ENCODE results near the gene SH3PXD2A.
"Not testable (repeated sequence)": the region's sequence is repeated elsewhere in the genome, so short reads cannot be mapped to it uniquely, and the experiment has no call there.

The SH3PXD2A gene

DNA sequence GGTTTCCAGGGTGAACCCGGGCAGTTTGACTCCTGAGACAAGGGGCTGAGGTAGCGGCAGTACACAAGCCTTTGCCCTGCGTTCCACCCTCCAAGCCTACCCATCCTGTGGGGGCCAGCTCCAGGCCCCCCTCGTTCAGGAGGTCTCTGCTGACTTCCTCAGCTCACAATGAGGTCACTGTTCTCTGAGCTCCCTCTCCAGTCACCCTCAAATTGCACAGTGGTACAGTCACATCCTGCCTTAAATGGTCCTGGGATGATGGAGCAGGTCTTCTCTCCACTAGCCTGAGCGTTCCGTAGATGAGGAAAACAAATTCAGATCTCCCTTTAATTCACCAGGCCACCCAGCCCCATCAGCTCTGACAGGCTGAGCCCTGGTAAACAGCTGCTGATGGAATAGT is 90.2 kb downstream of the SH3PXD2A start:
- DNase-seq (ENCODE audit: low read depth): no peak

DNA sequence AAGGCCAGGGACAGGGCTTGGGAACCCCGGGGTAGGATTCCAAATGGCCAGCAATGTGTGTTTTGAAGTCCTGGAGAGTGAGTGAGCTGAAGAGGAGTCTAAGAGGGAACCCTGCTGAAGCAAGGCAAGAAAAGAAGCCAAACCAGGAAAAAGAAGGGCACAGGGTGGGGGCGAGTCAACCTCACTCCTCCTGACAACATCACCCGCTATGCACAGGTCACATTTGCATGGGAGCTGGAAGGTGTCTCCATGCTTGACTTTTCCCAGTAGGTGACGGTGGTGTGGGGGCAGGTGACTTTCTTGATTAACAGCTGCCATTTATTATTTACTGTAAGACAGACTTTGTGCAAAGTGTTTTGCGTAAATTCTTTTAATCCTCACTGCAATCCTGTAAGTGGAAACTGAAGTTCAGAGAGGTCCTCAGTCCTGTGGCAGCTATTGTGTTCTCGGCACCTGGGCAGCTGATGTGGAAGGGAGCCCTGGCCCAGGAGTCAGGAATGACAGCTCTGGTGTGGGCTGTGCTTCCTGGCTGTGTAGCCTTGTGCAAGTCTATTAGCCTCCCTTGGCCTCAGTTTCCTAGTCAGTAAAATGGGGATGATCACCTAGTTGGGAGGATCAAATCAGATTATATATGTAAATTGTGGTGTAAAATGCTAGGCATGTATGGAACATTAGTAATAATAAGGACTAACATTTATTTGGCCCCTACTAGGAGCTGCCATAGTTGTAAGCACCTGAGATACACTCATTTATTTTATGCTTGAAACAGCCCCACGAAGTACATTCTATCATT is 90.9 kb downstream of the SH3PXD2A start:
- no peak for DNase-seq (ENCODE audit: low read depth)

DNA sequence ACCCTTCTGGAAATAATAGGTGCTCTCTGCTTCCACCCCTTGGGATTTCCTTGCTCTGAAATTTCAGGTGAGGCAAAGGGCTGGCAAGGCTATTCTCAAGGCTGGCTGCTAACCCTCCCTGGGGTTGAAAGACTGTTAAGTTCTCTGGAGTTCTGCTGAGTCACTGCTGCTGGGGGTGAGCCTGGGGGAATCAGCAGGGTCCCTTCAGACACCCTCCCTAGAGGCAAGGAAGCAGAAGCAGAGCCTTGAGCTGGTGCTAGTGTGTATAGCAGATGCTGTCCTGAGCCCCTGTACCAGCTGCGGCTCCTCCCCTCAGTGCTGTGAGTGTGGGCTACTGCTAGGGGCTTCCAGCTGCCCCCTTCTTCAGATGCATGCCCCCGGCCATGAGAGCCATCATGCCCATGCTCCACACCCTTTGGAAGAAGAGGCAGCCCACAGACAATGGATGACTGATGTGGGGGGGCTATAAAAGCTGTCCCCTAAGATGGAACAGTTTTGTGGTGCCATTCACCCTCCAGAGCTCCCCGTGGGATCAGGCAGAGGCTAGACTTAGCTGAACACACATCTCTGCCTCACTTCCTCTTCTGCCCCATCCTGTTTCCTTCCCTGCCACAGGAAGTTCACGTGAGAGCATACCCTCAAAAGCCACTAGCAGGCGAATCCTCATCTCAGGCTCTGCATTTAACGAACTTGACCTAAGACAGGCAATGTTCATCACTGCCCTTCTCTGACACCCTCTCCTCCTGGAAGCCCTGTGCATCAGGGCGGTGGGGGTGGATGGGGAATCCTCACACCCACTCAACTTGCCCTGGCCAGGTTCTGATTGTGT is 91.8 kb downstream of the SH3PXD2A start:
- DNase-seq (ENCODE audit: low read depth): no peak

DNA sequence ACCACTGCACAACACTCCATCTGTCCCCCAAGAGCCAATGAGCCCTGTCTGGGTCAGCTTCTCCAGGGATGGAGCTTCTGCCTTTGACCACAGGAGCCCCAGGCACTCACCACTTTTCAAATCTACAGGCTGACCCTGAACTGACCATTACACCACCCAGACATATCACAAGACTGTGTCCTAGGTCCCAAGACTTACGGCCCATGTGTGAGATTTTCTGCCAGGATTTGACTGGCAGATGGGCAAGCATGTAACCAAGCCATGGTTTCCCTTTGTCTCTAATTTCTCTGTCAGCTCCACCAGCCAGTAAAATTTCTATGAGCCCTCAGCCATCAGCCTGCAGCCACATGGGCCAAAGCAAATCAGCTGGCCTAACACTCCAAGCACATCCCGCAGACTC is 92.5 kb downstream of the SH3PXD2A start:
- no peak for DNase-seq (ENCODE audit: low read depth)

- DNase-seq (ENCODE audit: low read depth): no peak
These were observed 93.2 kb downstream of the SH3PXD2A start for GRCh38 chr10:103762162-103762561.

- no peak for DNase-seq (ENCODE audit: low read depth)
These were observed 94.1 kb downstream of the SH3PXD2A start for GRCh38 chr10:103761075-103761920.

GRCh38 chr10:103760233-103760632 is 95.1 kb downstream of the SH3PXD2A start:
- not testable (repeated sequence) for DNase-seq (ENCODE audit: low read depth)

DNA sequence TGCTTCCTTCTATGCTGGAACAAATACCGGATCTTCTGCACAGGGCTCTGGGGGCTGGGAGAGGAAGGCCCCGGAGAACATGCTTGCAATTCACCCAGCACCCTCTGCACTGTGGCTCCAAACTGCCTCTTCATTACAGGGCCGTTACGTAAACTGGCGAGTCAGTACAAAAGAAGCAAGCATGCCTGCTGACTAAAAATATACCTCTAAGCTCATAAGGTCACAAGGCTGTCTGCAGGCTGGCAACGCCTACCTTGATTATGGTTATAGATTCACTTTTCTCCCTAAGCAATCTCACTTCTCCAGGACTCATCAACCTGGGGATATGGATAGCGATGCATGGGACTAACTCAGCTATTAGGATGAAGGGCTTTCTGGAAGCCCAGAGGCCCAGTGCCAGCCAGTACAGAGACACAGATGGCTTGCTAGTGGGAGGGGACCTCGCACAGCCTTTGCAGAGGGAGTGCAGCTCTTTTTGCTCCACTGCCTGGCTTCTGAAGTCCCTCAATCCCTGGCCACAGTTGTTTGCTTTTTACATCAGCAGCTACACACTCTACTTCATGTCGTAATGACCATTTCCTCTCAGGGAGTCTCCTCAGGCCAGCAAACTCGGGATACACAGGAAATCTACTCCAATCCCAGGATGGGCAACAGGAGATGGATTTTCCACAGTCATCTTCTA is 96.1 kb downstream of the SH3PXD2A start:
- no peak for DNase-seq (ENCODE audit: low read depth)

- DNase-seq (ENCODE audit: low read depth): no peak
These were observed 97.1 kb downstream of the SH3PXD2A start for GRCh38 chr10:103758294-103758681.

DNA sequence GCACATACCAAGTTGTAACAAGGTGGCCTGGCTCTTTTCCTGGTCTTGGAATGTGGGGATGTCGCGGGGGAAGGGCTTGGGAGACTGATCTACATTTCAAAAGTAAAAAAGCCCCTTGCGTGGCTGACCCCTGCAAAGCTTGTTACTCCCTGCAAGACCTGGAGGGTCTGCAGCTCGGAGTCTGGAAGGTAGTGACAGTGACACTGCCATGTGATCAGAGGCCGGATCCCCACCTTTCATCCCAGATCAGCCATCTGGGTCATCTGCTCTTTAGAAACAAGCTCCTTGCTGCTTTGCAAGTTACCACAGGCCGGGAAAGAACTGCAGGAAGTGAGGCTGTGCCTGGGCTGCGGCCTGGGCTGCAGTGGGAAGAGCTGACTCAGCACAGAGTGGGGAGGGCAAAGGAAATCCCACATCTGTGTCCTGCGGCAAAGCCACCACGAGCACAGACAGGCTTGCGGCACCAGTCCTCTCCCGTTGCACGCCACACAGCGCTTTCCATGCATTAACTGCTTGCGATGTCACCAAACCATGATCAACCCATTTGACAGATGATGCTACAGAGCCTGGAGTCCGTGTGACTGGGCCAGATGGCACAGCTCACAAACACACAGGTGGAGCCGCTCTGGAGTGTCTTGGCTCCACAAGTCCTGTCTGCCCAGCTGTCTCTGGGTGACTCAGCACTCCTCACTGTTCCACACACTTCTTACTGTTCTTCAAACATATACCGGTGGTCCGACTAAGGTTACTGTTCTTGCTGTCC is 97.7 kb downstream of the SH3PXD2A start:
- DNase-seq (ENCODE audit: low read depth): peak; percentile 86

- no peak for DNase-seq (ENCODE audit: low read depth)
These were observed 99.0 kb downstream of the SH3PXD2A start for GRCh38 chr10:103756277-103756869.

DNA sequence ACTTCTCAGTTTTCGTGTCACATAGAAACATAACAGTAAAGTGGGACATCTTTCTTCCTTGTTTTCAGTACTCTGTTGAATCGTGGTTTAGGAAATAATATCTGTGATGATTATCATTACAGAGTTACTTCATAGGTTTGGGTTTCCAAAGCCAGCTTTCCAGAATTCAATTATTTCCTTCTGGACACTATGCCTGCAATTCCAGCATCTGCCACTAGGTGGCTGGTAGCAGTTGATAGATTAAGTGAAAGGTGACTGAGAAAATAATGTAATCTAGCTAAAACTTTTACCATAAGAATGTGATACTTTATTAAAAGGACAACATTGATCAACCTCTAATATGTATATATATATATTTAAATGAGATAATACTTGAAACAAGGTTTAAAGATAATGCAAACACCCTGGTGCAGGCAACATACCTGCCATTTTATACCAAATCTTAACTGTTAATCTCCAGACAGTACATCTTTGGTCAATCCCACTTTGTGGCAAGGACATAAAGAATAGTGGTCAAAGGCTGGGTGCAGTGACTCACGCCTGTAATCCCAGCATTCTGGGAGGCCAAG is 102.6 kb downstream of the SH3PXD2A start:
- DNase-seq (ENCODE audit: low read depth): no peak

- DNase-seq (ENCODE audit: low read depth): no peak
These were observed 103.6 kb downstream of the SH3PXD2A start for GRCh38 chr10:103751667-103752290.

DNA sequence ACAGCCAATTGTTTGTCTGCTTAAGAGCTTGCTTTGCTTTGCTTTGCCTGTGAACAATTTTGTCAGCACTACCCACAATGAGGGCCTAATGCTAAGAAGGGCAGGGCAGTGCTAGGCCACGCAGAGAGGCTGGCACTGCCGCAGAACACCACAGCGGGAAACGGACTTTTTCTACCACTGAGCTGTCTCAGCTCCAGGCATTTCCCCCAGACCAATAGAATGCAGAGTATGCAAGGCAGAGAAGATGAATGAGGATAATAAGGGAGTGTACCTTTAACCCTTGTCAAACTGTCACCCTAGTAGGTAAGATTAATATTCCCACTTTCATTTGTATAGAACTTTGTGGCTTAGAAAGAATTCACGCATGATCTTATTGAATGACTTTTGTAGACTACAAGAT is 104.5 kb downstream of the SH3PXD2A start:
- DNase-seq (ENCODE audit: low read depth): no peak

DNA sequence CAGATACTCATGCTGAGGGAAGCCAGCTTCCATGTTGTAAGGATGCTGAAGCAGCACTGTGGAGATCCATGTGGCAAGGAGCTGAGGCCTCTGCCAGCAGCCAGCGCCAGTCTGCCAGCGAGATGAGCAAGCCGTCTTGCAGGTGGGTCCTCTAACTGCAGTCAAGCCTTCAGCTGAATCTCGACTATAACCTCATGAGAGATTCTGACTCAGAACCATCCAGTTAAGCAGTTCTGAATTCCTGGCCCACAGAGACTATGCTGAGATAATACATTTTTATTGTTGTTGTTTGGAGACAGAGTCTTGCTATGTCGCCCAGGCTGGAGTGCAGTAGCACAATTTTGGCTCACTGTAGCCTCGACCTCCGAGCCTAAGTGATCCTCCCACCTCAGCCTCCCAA is 105.6 kb downstream of the SH3PXD2A start:
- DNase-seq (ENCODE audit: low read depth): no peak

DNA sequence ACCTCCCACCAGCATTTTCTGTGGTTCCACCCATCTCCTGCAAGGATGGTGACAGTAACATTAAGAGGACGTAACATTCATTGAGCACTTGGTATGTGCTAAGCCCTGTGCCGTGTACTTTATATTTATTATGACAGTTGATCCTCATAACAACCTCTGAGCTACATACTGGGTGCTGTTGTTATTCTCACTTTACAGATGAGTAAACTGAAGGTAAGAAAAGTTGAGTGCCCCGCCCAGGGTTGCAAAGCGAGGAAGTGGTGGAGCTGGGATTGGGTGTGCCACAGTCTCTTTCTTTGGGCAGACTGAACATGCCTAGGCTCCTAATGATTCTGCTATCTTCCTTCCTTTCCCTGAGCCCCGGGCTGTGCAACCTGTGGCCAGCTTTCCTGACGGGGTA is 107.4 kb downstream of the SH3PXD2A start:
- DNase-seq (ENCODE audit: low read depth): no peak

DNA sequence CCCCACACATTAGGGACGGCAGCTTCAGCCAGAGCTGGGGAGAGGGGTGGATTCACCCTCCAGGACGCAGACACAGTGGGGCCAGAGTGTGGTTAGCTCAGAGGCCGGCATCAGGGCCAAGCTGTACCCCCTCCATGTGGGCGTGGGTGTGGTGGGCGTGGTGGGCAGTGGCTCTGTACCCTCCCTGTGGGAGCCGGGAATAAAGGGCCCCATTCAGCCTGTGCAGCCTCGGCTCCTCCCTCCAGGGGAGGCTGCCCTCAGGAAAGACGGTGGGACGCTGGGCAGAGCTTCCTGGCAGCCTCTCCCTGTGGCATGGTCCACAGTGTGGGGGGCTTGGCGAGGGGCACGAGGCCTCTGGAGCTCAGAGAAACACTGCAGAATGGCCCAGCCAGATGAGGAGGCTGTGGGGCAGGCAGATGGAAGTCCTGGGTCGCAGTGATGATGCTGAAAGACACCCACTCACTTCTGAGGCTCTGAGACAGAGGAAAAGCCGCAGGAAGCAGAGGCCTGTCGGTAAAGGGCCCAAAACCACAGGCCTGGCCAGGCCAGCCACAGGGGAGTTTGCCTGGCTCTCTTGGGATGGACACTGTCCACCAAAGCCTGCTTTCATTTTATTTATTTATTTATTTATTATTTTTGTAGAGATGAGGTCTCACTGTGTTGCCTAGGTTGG is 108.0 kb downstream of the SH3PXD2A start:
- DNase-seq (ENCODE audit: low read depth): no peak

GRCh38 chr10:103746598-103746997 is 108.8 kb downstream of the SH3PXD2A start:
- no peak for DNase-seq (ENCODE audit: low read depth)
